GM23338 (cell line): ENCODE results near the gene MMAB. TPM values are rescaled to one million over a fixed set of nuclear protein-coding genes. Genes with fewer than 3 reads are reported as not detected.

Experiments
- ATAC-seq: fragments of 200-7000 bp; cut with Tn5 transposase; 3 replicates; pipeline ENCODE4 v1.9.1; 2020
- DNase-seq: peaks from one replicate; pipeline ENCODE4 v3.0.0-alpha.2; 2015; ENCODE audit warnings: low spot score
- H2AFZ ChIP-seq: fragments of 200-600 bp; sonication (generic); 2 replicates; pipeline ENCODE4 v1.8.0; 2016; ENCODE audit warnings: antibody characterized with exemption, mild to moderate bottlenecking, moderate library complexity
- H3F3A ChIP-seq: fragments of 200-600 bp; sonication (generic); replicated peaks from 2 replicates; pipeline ENCODE4 v1.8.0; 2017; ENCODE audit warnings: antibody characterized with exemption, mixed run types, low read depth
- H3K27ac ChIP-seq: fragments of 200-600 bp; sonication (generic); 2 replicates; pipeline ENCODE4 v1.6.1; 2016; ENCODE audit warnings: low read depth
- H3K27me3 ChIP-seq: fragments of 200-600 bp; sonication (generic); 2 replicates; pipeline ENCODE4 v1.8.0; 2016; ENCODE audit warnings: mild to moderate bottlenecking, mixed run types, moderate library complexity; ENCODE audit not compliant: insufficient read depth
- H3K36me3 ChIP-seq: fragments of 200-600 bp; sonication (generic); 2 replicates; pipeline ENCODE4 v1.8.0; 2016; ENCODE audit warnings: mild to moderate bottlenecking; ENCODE audit not compliant: insufficient read depth
- H3K4me1 ChIP-seq: fragments of 200-600 bp; sonication (generic); 2 replicates; pipeline ENCODE4 v1.8.0; 2016; ENCODE audit warnings: mild to moderate bottlenecking, moderate library complexity; ENCODE audit not compliant: insufficient read depth
- H3K4me2 ChIP-seq: fragments of 200-600 bp; sonication (generic); 2 replicates; pipeline ENCODE4 v1.7.1; 2017; ENCODE audit warnings: mixed run types
- H3K4me3 ChIP-seq: fragments of 200-600 bp; sonication (generic); 2 replicates; pipeline ENCODE4 v1.6.1; 2016; ENCODE audit warnings: mixed run types
- H3K79me2 ChIP-seq: fragments of 200-600 bp; sonication (generic); replicated peaks from 2 replicates; pipeline ENCODE4 v1.8.0; 2017; ENCODE audit warnings: mild to moderate bottlenecking; ENCODE audit not compliant: insufficient read depth
- H3K9me2 ChIP-seq: fragments of 200-600 bp; sonication (generic); 2 replicates; pipeline ENCODE4 v1.8.0; 2017; ENCODE audit not compliant: insufficient read depth
- H4K20me1 ChIP-seq: fragments of 200-600 bp; sonication (generic); replicated peaks from 2 replicates; pipeline ENCODE4 v1.8.0; 2017; ENCODE audit warnings: mild to moderate bottlenecking; ENCODE audit not compliant: insufficient read depth
- H3K27ac Mint-ChIP-seq: 2 replicates; pipeline ENCODE4 v1.8.0; 2020; ENCODE audit warnings: inconsistent platforms, mild to moderate bottlenecking, moderate library complexity, mixed read lengths
- H3K27me3 Mint-ChIP-seq: 3 replicates; pipeline ENCODE4 v1.8.0; 2022; ENCODE audit warnings: low read depth, mild to moderate bottlenecking, moderate library complexity, mixed read lengths, inconsistent platforms; ENCODE audit not compliant: insufficient read depth, poor library complexity
- H3K36me3 Mint-ChIP-seq: 3 replicates; pipeline ENCODE4 v1.8.0; 2021; ENCODE audit warnings: low read depth, mild to moderate bottlenecking, inconsistent platforms, moderate library complexity, mixed read lengths
- H3K4me1 Mint-ChIP-seq: 3 replicates; pipeline ENCODE4 v1.8.0; 2020; ENCODE audit warnings: mild to moderate bottlenecking, inconsistent platforms, mixed read lengths
- H3K4me3 Mint-ChIP-seq: 3 replicates; pipeline ENCODE4 v1.8.0; 2021; ENCODE audit warnings: moderate library complexity, mild to moderate bottlenecking, inconsistent platforms, mixed read lengths
- H3K9me3 Mint-ChIP-seq: 3 replicates; pipeline ENCODE4 v1.8.0; 2020; ENCODE audit warnings: moderate library complexity, mild to moderate bottlenecking, inconsistent platforms, mixed read lengths
- CREB1 ChIP-seq: fragments of 250-450 bp; sonication (Bioruptor Pico); IDR thresholded peaks from 2 replicates; pipeline ENCODE4 v1.5.0; 2020; ENCODE audit warnings: low read depth, mild to moderate bottlenecking, moderate library complexity
- EZH2 ChIP-seq: fragments of 200-600 bp; sonication (generic); IDR thresholded peaks from one replicate; pipeline ENCODE4 v1.8.0; 2017; ENCODE audit warnings: antibody characterized with exemption, mild to moderate bottlenecking, low read depth; ENCODE audit not compliant: unreplicated experiment
- EZH2phosphoT487 ChIP-seq: fragments of 200-600 bp; sonication (generic); IDR thresholded peaks from one replicate; pipeline ENCODE4 v1.8.1; 2018; ENCODE audit warnings: antibody characterized with exemption; ENCODE audit not compliant: unreplicated experiment
- JUNB ChIP-seq: IDR thresholded peaks from one replicate; pipeline ENCODE4 v1.6.1; 2016; ENCODE audit warnings: antibody characterized with exemption; ENCODE audit not compliant: unreplicated experiment
- NANOG ChIP-seq: IDR thresholded peaks from 2 replicates; pipeline ENCODE4 v1.6.1; 2016; ENCODE audit warnings: antibody characterized with exemption, borderline replicate concordance
- POLR2AphosphoS5 ChIP-seq: IDR thresholded peaks from 2 replicates; pipeline ENCODE4 v1.6.1; 2016; ENCODE audit warnings: antibody characterized with exemption, low read depth
- STAT1 ChIP-seq: IDR thresholded peaks from one replicate; pipeline ENCODE4 v1.6.1; 2016; ENCODE audit warnings: antibody characterized with exemption; ENCODE audit not compliant: unreplicated experiment
- polyA plus RNA-seq: library from polyadenylated mRNA; unstranded; fragments of >200 nt; fragmentation: Nextera tagmentation; extraction: Ambion mirVana; gene quantifications from 2 replicates; pipeline ENCODE4 v1.2.1, GENCODE V29; 2016
- total RNA-seq: library from RNA; depleted of rRNA; stranded (reverse); fragments of >200 nt; shearing (Covaris generic); gene quantifications from 2 replicates; pipeline ENCODE4 v1.2.3, GENCODE V29; 2014
- TF ChIP-seq, protein P1 (sequence below): fragments of 250-450 bp; sonication (Bioruptor Pico); IDR thresholded peaks from 2 replicates; pipeline ENCODE4 v1.5.0; 2020; ENCODE audit warnings: mild to moderate bottlenecking, moderate library complexity
- TF ChIP-seq, protein P2 (sequence below): IDR thresholded peaks from 2 replicates; pipeline ENCODE4 v1.6.1; 2016; ENCODE audit warnings: antibody characterized with exemption
- TF ChIP-seq, protein P3 (sequence below): IDR thresholded peaks from one replicate; pipeline ENCODE4 v1.6.1; 2018; ENCODE audit warnings: antibody characterized with exemption; ENCODE audit not compliant: unreplicated experiment
- TF ChIP-seq, protein P4 (sequence below), 2 experiments: fragments of 200-600 bp in 1 of 2; sonication (generic) in 1 of 2; conservative IDR thresholded peaks; 2 replicates each; pipeline versions ENCODE4 v1.5.1 to v1.6.1; 2016 to 2017; ENCODE audit warnings: antibody characterized with exemption in 2 of 2, low read depth in 2 of 2, mild to moderate bottlenecking in 2 of 2, moderate library complexity in 1 of 2

MMAB gene
- total and polyA plus RNA-seq, 2 experiments from 2014 or later, result 24.7 to 38.5 TPM

DNA sequence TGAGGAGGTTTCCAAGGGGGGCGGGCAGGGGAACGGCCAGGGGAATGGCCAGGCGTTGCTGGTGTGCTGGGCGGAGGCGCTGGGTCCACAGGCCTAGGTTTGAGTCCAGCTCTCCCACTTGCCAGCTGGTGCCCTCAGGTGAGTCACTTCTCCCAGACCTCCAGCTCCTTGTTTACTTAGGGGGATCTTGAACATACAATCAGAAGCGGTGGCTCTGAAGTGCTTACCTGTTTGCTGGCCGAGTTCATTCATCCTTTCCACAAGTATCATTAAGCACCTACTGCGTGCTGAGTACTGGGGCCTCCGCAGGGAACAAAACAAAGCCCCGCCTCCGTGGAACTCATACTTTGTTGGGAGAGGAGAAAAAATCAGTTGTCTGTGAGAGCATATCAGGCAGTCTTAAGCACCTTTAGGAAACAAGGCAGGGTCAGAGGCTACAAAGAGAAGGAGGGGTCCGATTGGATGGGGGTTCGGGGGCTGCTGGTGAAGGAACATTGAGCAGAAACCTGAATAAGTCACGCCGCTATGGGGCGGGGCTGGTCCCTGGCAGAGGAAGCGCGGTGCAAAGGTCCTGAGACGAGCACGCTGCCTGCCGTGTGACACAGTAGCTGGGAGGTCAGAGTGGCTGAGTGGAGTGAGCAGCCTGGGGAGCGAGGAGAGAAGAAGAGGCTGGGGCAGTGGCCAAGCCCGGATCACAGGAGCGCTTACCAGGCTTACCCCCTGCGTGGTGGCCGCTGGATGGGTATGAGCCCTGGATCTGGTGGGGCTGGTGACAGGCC lies 15.3 kb upstream of the MMAB start (continued):
- TF ChIP-seq, protein P1, sequence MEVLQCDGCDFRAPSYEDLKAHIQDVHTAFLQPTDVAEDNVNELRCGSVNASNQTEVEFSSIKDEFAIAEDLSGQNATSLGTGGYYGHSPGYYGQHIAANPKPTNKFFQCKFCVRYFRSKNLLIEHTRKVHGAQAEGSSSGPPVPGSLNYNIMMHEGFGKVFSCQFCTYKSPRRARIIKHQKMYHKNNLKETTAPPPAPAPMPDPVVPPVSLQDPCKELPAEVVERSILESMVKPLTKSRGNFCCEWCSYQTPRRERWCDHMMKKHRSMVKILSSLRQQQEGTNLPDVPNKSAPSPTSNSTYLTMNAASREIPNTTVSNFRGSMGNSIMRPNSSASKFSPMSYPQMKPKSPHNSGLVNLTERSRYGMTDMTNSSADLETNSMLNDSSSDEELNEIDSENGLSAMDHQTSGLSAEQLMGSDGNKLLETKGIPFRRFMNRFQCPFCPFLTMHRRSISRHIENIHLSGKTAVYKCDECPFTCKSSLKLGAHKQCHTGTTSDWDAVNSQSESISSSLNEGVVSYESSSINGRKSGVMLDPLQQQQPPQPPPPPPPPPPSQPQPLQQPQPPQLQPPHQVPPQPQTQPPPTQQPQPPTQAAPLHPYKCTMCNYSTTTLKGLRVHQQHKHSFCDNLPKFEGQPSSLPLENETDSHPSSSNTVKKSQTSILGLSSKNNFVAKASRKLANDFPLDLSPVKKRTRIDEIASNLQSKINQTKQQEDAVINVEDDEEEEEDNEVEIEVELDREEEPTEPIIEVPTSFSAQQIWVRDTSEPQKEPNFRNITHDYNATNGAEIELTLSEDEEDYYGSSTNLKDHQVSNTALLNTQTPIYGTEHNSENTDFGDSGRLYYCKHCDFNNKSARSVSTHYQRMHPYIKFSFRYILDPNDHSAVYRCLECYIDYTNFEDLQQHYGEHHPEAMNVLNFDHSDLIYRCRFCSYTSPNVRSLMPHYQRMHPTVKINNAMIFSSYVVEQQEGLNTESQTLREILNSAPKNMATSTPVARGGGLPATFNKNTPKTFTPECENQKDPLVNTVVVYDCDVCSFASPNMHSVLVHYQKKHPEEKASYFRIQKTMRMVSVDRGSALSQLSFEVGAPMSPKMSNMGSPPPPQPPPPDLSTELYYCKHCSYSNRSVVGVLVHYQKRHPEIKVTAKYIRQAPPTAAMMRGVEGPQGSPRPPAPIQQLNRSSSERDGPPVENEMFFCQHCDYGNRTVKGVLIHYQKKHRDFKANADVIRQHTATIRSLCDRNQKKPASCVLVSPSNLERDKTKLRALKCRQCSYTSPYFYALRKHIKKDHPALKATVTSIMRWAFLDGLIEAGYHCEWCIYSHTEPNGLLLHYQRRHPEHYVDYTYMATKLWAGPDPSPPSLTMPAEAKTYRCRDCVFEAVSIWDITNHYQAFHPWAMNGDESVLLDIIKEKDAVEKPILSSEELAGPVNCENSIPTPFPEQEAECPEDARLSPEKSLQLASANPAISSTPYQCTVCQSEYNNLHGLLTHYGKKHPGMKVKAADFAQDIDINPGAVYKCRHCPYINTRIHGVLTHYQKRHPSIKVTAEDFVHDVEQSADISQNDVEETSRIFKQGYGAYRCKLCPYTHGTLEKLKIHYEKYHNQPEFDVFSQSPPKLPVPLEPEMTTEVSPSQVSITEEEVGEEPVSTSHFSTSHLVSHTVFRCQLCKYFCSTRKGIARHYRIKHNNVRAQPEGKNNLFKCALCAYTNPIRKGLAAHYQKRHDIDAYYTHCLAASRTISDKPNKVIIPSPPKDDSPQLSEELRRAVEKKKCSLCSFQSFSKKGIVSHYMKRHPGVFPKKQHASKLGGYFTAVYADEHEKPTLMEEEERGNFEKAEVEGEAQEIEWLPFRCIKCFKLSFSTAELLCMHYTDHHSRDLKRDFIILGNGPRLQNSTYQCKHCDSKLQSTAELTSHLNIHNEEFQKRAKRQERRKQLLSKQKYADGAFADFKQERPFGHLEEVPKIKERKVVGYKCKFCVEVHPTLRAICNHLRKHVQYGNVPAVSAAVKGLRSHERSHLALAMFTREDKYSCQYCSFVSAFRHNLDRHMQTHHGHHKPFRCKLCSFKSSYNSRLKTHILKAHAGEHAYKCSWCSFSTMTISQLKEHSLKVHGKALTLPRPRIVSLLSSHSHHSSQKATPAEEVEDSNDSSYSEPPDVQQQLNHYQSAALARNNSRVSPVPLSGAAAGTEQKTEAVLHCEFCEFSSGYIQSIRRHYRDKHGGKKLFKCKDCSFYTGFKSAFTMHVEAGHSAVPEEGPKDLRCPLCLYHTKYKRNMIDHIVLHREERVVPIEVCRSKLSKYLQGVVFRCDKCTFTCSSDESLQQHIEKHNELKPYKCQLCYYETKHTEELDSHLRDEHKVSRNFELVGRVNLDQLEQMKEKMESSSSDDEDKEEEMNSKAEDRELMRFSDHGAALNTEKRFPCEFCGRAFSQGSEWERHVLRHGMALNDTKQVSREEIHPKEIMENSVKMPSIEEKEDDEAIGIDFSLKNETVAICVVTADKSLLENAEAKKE (CRISPR knock-in tag), result no peak
- TF ChIP-seq EZH2phosphoT487, result no peak

DNA sequence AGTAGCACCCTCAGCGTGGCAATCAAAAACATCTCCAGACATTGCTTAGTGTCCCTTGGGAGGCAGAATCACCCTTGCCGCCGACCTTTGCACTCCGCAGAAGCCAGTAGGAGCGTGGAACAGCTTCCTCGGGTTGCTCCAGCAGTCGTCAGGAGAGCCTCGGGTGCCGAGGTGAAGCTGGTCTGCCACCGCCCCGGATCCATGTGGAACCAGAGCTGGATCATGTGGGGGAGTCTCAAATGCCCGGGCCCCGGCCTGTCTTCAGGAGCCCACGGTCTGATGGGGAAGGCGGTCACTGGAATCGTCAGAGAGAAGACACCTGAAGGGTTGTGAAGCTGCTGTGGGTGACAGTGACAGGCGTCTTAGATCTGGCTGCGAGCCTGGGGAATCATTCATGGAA lies 14.6 kb upstream of the MMAB start:
- TF ChIP-seq, protein P2, sequence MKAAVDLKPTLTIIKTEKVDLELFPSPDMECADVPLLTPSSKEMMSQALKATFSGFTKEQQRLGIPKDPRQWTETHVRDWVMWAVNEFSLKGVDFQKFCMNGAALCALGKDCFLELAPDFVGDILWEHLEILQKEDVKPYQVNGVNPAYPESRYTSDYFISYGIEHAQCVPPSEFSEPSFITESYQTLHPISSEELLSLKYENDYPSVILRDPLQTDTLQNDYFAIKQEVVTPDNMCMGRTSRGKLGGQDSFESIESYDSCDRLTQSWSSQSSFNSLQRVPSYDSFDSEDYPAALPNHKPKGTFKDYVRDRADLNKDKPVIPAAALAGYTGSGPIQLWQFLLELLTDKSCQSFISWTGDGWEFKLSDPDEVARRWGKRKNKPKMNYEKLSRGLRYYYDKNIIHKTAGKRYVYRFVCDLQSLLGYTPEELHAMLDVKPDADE, result no peak
- TF ChIP-seq NANOG, result no peak
- no peak for TF ChIP-seq JUNB
- TF ChIP-seq CREB1, result no peak
- TF ChIP-seq, protein P3, sequence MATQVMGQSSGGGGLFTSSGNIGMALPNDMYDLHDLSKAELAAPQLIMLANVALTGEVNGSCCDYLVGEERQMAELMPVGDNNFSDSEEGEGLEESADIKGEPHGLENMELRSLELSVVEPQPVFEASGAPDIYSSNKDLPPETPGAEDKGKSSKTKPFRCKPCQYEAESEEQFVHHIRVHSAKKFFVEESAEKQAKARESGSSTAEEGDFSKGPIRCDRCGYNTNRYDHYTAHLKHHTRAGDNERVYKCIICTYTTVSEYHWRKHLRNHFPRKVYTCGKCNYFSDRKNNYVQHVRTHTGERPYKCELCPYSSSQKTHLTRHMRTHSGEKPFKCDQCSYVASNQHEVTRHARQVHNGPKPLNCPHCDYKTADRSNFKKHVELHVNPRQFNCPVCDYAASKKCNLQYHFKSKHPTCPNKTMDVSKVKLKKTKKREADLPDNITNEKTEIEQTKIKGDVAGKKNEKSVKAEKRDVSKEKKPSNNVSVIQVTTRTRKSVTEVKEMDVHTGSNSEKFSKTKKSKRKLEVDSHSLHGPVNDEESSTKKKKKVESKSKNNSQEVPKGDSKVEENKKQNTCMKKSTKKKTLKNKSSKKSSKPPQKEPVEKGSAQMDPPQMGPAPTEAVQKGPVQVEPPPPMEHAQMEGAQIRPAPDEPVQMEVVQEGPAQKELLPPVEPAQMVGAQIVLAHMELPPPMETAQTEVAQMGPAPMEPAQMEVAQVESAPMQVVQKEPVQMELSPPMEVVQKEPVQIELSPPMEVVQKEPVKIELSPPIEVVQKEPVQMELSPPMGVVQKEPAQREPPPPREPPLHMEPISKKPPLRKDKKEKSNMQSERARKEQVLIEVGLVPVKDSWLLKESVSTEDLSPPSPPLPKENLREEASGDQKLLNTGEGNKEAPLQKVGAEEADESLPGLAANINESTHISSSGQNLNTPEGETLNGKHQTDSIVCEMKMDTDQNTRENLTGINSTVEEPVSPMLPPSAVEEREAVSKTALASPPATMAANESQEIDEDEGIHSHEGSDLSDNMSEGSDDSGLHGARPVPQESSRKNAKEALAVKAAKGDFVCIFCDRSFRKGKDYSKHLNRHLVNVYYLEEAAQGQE, result no peak
- TF ChIP-seq POLR2AphosphoS5, result no peak
- TF ChIP-seq, protein P4, sequence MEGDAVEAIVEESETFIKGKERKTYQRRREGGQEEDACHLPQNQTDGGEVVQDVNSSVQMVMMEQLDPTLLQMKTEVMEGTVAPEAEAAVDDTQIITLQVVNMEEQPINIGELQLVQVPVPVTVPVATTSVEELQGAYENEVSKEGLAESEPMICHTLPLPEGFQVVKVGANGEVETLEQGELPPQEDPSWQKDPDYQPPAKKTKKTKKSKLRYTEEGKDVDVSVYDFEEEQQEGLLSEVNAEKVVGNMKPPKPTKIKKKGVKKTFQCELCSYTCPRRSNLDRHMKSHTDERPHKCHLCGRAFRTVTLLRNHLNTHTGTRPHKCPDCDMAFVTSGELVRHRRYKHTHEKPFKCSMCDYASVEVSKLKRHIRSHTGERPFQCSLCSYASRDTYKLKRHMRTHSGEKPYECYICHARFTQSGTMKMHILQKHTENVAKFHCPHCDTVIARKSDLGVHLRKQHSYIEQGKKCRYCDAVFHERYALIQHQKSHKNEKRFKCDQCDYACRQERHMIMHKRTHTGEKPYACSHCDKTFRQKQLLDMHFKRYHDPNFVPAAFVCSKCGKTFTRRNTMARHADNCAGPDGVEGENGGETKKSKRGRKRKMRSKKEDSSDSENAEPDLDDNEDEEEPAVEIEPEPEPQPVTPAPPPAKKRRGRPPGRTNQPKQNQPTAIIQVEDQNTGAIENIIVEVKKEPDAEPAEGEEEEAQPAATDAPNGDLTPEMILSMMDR (conservative IDR thresholded peaks at IDR 0.05; ENCODE audit: low read depth in 2 of 2), result no peak
- TF ChIP-seq STAT1, result no peak
- TF ChIP-seq EZH2, result no peak
- H3K9me3 Mint-ChIP-seq, result no peaks in the 10 kb centered on the region
- H3K27ac ChIP-seq, result no peak overlapping the region
- H3K4me1 ChIP-seq, result no peaks in the 10 kb centered on the region
- no peak overlapping the region for H3K4me3 Mint-ChIP-seq
- H3K36me3 ChIP-seq, result peaks cover 7% of the 10 kb centered on the region; the same call in 1 of the 2 replicates
- no peak overlapping the region for H3K27ac Mint-ChIP-seq
- H3K4me1 Mint-ChIP-seq, result no peaks in the 10 kb centered on the region
- H3K36me3 Mint-ChIP-seq, result peaks cover 20% of the 10 kb centered on the region
- no peak overlapping the region for H2AFZ ChIP-seq
- no peaks in the 10 kb centered on the region for H3K79me2 ChIP-seq
- no peak for ATAC-seq
- no peak overlapping the region for H3K4me2 ChIP-seq
- no peak for DNase-seq
- peaks cover 5% of the 10 kb centered on the region for H3K27me3 Mint-ChIP-seq
- H3F3A ChIP-seq, result no peaks in the 10 kb centered on the region
- no peak overlapping the region for H3K4me3 ChIP-seq
- H3K27me3 ChIP-seq, result no peaks in the 10 kb centered on the region
- no peaks in the 10 kb centered on the region for H3K9me2 ChIP-seq
- H4K20me1 ChIP-seq, result no peaks in the 10 kb centered on the region; the same call in 1 of the 2 replicates
